Transverse colon (tissue), 4 donors: Measurements from ENCODE around the gene UBXN2A. TPM values are rescaled to one million over a fixed set of nuclear protein-coding genes. Genes with fewer than 3 reads are reported as not detected.

Experiments
- DNase-seq: peaks from one replicate; pipeline ENCODE4 v3.0.0-alpha.2; 2019
- H3K27ac ChIP-seq, 4 donors: fragments of 200-600 bp; sonication (generic); 2 replicates each; pipeline ENCODE4 v1.5.1; 2016 to 2018; ENCODE audit warnings: inconsistent platforms in 4 of 4
- H3K27me3 ChIP-seq: fragments of 200-600 bp; sonication (generic); 2 replicates; pipeline ENCODE4 v1.5.1; 2017; ENCODE audit warnings: inconsistent platforms
- H3K36me3 ChIP-seq, 4 donors: fragments of 200-600 bp; sonication (generic); 2 replicates each; pipeline ENCODE4 v1.5.1; 2017 to 2019; ENCODE audit warnings: inconsistent platforms in 4 of 4
- H3K4me1 ChIP-seq, 4 donors: fragments of 200-600 bp; sonication (generic); 2 replicates each; pipeline ENCODE4 v1.5.1; 2017 to 2020; ENCODE audit warnings: inconsistent platforms in 4 of 4
- H3K4me3 ChIP-seq, 4 donors: fragments of 200-600 bp; sonication (generic); 1 replicate in 1 of 4; 2 replicates in 3 of 4; pipeline versions ENCODE4 v1.5.1 to v1.6.1; 2017 to 2019; ENCODE audit warnings: inconsistent platforms in 4 of 4
- H3K9me3 ChIP-seq, 2 donors: fragments of 200-600 bp; sonication (generic); 2 replicates each; pipeline ENCODE4 v1.5.1; 2017 to 2019; ENCODE audit warnings: inconsistent platforms in 2 of 2
- EP300 ChIP-seq: sonication (generic); formaldehyde crosslinking; IDR thresholded peaks from one replicate; pipeline ENCODE4 v1.6.1; 2017; ENCODE audit warnings: antibody characterized with exemption, low read depth
- POLR2A ChIP-seq: fragments of 450-650 bp; IDR thresholded peaks from one replicate; pipeline ENCODE4 v1.6.1; 2016; ENCODE audit warnings: antibody characterized with exemption, mild to moderate bottlenecking, moderate library complexity
- POLR2AphosphoS5 ChIP-seq, 3 donors: sonication (generic); formaldehyde crosslinking; IDR thresholded peaks; one replicate each; pipeline ENCODE4 v1.6.1; 2016; ENCODE audit warnings: antibody characterized with exemption in 3 of 3
- WGBS, 2 donors: methylation state at CpG; one replicate each; pipeline ENCODE4 v1.1.5; 2018; ENCODE audit warnings: low coverage in 1 of 2; 5-methylcytosine and 5-hydroxymethylcytosine counted together
- in situ Hi-C, 4 donors: fragments of 200-750 bp; cut with MboI; loops; one replicate each; pipeline versions ENCODE4 v1.15.0 to v1.15.1; 2017; ENCODE audit warnings: low sequenced_read_pairs in 3 of 4, low pct_ligation_motif_present in 1 of 4, low pct_unique_long_range_greater_than_20kb in 1 of 4
- intact Hi-C: fragments of 100-400 bp; cut with DNase I; formaldehyde crosslinking; loops from one replicate; pipeline ENCODE4 v1.15.1; 2023; ENCODE audit warnings: low total_unique reads
- total RNA-seq, 4 donors: library from RNA; depleted of rRNA; stranded (reverse); fragments of >200 nt; gene quantifications; one replicate each; pipeline ENCODE4 v1.1.0, GENCODE V29; 2016
- TF ChIP-seq, protein P1 (sequence below), 5 experiments: fragments of 200-600 bp in 3 of 5; fragments of 450-650 bp in 2 of 5; sonication (generic) in 3 of 5; IDR thresholded peaks; 1 replicate in 2 of 5; 2 replicates in 3 of 5; pipeline ENCODE4 v1.5.1; 2016 to 2017; ENCODE audit warnings: antibody characterized with exemption in 5 of 5, inconsistent platforms in 3 of 5, mild to moderate bottlenecking in 2 of 5, moderate library complexity in 1 of 5

Gene UBXN2A
- total RNA-seq, 4 donors from 2014 or later, result 6.4 to 13.7 (median 10.8) TPM

- Histone ChIP-seq H3K27me3 (peaks cover 44% of the 10 kb centered on the region), H3K27ac (no peak overlapping the region), H3K4me1 (peaks cover 0 to 13% (median 11%) of the 10 kb centered on the region in 4 donors), H3K36me3 (no peaks in the 10 kb centered on the region), H3K4me3 (no peak overlapping the region), H3K9me3 (no peaks in the 10 kb centered on the region)
- in situ Hi-C loops, result no loop called here
- intact Hi-C loops, result no loop called here
- DNase-seq, result no peak
- no peak for TF ChIP-seq POLR2A
- no peak for TF ChIP-seq EP300
- TF ChIP-seq POLR2AphosphoS5 (IDR thresholded peaks at IDR 0.05), result no peak
- TF ChIP-seq, protein P1, sequence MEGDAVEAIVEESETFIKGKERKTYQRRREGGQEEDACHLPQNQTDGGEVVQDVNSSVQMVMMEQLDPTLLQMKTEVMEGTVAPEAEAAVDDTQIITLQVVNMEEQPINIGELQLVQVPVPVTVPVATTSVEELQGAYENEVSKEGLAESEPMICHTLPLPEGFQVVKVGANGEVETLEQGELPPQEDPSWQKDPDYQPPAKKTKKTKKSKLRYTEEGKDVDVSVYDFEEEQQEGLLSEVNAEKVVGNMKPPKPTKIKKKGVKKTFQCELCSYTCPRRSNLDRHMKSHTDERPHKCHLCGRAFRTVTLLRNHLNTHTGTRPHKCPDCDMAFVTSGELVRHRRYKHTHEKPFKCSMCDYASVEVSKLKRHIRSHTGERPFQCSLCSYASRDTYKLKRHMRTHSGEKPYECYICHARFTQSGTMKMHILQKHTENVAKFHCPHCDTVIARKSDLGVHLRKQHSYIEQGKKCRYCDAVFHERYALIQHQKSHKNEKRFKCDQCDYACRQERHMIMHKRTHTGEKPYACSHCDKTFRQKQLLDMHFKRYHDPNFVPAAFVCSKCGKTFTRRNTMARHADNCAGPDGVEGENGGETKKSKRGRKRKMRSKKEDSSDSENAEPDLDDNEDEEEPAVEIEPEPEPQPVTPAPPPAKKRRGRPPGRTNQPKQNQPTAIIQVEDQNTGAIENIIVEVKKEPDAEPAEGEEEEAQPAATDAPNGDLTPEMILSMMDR (IDR thresholded peaks at IDR 0.05), result no peak
Measured at GRCh38 chr2:24007693-24008092, 67.4 kb downstream of the UBXN2A start.

GRCh38 chr2:24008672-24009366 lies 68.6 kb downstream of the UBXN2A start:
- Histone ChIP-seq H3K36me3 (no peaks in the 10 kb centered on the region), H3K9me3 (no peaks in the 10 kb centered on the region), H3K27ac (no peak overlapping the region), H3K27me3 (peaks cover 46% of the 10 kb centered on the region), H3K4me3 (no peak overlapping the region), H3K4me1 (peaks cover 0 to 13% (median 11%) of the 10 kb centered on the region in 4 donors)
- no peak for DNase-seq
- in situ Hi-C loops, result no loop called here
- TF ChIP-seq POLR2A (no peak), POLR2AphosphoS5 (IDR thresholded peaks at IDR 0.05) (no peak), EP300 (no peak)
- TF ChIP-seq, protein P1 (IDR thresholded peaks at IDR 0.05), result no peak
- intact Hi-C loops, result no loop called here
- WGBS, 2 donors, result 67 to 80% methylated on average over 7 to 13 of the region's 13 CpGs

- in situ Hi-C loops, result no loop called here
- WGBS, 2 donors, result 20 to 71% methylated on average over 1 to 9 of the region's 9 CpGs
- peak overlapping the region in 1 of 4 donors; percentile 48 for H3K4me3 ChIP-seq
Measured at GRCh38 chr2:24009367-24009679, 69.1 kb downstream of the UBXN2A start.

DNA sequence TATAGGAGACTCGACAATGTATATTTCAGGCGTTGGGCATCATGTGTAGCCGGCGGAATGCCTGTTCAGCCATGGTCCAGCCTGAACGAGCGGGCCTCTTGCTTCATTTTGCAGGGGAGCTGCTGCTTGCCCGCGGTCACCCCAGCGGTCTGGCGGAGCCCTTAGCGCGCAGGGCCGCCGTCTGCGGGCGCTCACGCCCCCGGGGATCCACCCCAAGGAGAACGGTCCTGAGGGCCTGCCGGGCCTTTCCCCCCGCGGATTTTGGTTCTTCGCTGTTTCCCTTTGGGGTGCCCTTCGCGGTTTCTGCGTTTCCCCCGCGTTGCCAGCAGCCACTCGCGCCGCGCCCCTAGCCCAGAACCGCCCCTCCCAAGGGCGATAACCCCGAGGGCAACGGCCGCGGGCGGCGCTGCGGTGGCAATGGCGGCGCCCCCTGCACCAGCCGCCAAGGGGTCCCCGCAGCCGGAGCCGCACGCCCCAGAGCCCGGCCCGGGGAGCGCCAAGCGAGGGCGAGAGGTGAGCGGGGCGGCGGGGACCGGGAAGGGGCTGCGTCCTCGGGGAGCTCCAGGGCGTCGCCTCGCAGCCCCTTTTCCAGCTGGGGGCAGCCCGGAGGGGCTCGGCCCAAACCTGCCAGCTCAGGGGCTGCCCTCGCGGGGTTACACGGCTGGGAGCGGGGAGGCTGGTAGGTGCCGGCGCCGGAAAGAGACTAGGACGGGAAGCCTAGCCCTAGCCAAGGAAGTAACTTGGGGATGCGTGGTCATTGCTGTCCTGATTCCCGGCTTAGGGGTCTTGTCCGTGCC lies 69.6 kb downstream of the UBXN2A start, which contains the start of gene MFSD2B:
MFSD2B (plus strand) TSS at position 406 of the 797 bp plus-strand sequence; CDS start at position 418, 12 bp downstream.
- WGBS, 2 donors, result 10% methylated on average over 39 of the region's 75 CpGs; no CpG with 5 or more reads in 1 of the 2 donors
- Histone ChIP-seq H3K36me3 (no peaks in the 10 kb centered on the region), H3K27ac (no peak within 1 kb of the TSS), H3K27me3 (peaks cover 46% of the 10 kb centered on the region), H3K9me3 (no peaks in the 10 kb centered on the region), H3K4me1 (peaks cover 0 to 13% (median 11%) of the 10 kb centered on the region in 4 donors), H3K4me3 (peak within 1 kb of the TSS in 3 of 4 donors; percentile 37 to 48 (median 42))
- intact Hi-C loops, result no loop called here
- TF ChIP-seq, protein P1 (IDR thresholded peaks at IDR 0.05), result no peak
- TF ChIP-seq POLR2A (no peak), EP300 (no peak), POLR2AphosphoS5 (IDR thresholded peaks at IDR 0.05) (no peak)
- no peak for DNase-seq
- in situ Hi-C loops, result no loop called here

More at GRCh38 chr2:24009367-24009679, 69.1 kb downstream of the UBXN2A start:
- TF ChIP-seq, protein P1 (IDR thresholded peaks at IDR 0.05), result no peak
- no peak for TF ChIP-seq EP300
- H3K27ac ChIP-seq, result no peak overlapping the region
- peaks cover 46% of the 10 kb centered on the region for H3K27me3 ChIP-seq
- DNase-seq, result no peak
- H3K36me3 ChIP-seq, result no peaks in the 10 kb centered on the region
- peaks cover 0 to 13% (median 11%) of the 10 kb centered on the region in 4 donors for H3K4me1 ChIP-seq
- no peaks in the 10 kb centered on the region for H3K9me3 ChIP-seq
- intact Hi-C loops, result no loop called here
